ENCODE data around the gene SCN8A.

DNA sequence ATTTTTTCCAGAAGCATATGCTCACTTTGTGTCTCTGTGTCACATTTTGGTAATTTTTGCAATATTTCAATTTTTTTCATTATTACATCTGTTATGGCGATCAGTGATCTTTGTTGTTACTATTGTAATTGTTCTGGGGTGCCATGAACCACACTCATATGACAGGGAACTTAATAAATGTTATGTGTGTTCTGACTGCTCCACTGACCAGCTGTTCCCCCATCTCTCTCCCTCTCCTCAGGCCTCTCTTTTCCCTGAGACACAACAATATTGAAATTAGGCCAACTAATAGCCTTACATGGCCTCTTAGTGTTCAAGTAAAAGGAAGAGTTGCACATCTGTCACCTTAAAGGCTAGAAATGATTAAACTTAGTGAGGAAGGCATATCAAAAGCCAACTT, 46.0 kb downstream of the SCN8A start:
- TF ChIP-seq, protein P1, sequence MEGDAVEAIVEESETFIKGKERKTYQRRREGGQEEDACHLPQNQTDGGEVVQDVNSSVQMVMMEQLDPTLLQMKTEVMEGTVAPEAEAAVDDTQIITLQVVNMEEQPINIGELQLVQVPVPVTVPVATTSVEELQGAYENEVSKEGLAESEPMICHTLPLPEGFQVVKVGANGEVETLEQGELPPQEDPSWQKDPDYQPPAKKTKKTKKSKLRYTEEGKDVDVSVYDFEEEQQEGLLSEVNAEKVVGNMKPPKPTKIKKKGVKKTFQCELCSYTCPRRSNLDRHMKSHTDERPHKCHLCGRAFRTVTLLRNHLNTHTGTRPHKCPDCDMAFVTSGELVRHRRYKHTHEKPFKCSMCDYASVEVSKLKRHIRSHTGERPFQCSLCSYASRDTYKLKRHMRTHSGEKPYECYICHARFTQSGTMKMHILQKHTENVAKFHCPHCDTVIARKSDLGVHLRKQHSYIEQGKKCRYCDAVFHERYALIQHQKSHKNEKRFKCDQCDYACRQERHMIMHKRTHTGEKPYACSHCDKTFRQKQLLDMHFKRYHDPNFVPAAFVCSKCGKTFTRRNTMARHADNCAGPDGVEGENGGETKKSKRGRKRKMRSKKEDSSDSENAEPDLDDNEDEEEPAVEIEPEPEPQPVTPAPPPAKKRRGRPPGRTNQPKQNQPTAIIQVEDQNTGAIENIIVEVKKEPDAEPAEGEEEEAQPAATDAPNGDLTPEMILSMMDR (IDR thresholded peaks at IDR 0.05), result no peak
- TF ChIP-seq POLR2A (IDR thresholded peaks at IDR 0.05) (no peak), EP300 (IDR thresholded peaks at IDR 0.05) (no peak)
